GM19035 (cell line): ENCODE data around the gene JAK1.
A peak's percentile ranks its signal among the peaks of the same experiment; 100 is the strongest.
"Not testable (repeated sequence)": the region's sequence is repeated elsewhere in the genome, so short reads cannot be mapped to it uniquely, and the experiment has no call there.

Experiments
- ATAC-seq: cut with Tn5 transposase; IDR thresholded peaks from one replicate; pipeline ENCODE4 v1.9.1; 2021; ENCODE audit not compliant: unreplicated experiment

JAK1 gene

GRCh38 chr1:64844175-64844574 lies 122.2 kb downstream of the JAK1 start:
- no peak for ATAC-seq

DNA sequence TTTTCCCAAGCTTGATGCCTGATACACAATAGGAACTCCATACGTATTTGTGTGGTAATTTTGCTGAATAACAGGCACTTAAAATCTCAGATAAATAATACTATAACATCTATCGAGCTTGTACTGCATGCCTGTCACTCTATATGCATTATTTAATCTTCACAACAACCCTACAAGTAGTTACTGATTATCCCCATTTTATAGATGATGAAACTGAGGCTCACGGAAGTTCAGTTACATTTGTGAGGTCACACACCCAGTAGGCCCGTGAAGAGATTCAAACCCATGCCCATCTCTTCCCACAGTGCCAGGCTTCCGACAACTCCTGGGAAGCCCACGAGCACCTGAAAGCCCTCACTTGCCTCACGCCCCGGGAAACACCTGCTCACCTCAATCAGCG lies 122.7 kb downstream of the JAK1 start:
- no peak for ATAC-seq

GRCh38 chr1:64842224-64842623 lies 124.1 kb downstream of the JAK1 start:
- no peak for ATAC-seq

DNA sequence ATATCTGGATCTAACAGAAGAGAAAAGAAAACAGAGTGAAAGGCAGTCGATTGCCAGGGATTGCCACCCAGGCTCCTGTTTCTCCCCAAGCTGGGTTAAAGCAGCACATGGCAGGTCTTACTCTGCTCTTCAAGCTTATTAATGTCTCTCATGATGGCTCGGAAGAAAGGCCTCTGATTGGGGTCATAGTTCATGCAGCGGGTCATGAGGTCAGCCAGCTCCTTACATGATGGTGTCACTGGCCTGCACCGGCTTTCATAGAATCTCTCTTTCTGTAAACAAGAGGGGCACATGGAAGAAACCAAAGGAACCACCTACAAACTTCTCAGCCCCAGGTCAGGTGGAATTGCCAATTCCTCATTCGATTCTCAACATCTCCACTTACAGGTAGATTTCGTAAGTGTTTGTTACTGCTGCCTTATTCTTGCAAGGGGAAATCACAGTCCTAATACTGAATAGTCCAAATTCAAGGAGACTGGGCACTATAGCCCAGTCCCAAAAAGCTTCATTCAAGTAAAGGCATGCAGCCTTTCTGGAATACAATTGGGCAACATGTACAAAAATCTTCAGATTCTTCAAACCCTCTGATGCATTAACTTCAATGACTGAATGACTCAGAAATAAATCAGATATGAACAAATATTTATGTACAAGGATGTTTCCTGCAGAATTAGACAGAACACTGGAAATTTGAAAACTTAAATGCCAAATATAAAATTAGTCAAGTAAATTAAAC lies 124.9 kb downstream of the JAK1 start:
- ATAC-seq, result no peak

DNA sequence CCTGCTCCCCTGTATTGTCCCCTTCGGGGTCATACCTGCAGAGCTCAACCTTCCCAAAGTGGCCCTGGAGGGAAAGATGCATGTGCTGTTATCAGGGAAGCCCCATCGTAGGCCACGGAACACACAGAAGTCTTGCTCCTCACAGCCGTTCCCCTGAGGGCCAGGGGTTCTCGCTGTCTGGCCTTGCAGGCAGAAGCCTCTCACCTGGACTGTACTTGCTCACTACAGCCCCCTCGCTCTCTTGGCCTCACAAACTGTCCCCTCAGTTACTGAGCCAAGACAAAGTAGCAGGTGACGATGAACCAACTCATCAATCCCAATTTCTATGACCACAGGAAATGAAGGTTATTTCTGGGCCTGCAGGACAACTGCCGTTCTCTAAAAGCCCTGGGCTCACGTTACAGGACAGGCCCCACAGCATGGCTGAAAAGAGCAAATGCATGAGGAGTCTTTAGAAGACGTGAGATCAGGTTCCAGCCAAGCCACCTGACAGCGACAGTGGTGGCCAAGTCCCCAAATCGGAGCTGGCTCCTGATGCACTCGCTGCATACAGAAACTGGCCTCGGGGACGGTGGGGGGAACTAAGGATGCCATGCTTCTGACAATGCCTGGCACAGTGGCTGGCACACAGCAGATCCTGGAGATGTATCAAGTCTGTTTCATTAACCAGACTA lies 126.5 kb downstream of the JAK1 start:
- no peak for ATAC-seq

DNA sequence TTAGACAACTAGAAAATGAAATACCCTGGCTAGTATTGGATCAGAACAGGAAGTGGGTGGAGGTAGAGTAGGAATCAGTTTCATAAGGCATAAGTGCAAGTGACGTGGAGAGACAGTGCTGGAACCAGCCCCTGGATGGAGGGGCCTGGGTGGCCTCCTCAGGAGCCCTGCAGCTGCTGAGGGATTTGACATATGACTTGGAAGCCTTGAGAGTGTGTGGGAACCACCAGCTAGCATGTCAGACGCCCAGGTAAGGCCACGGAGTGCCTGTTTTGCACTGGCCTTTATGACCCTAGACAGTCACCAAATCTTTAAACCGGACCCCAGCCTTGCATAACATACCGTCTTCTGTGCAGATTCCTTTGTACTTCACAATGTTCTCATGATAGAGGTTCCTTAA lies 127.1 kb downstream of the JAK1 start:
- no peak for ATAC-seq

- ATAC-seq, result no peak
Measured at GRCh38 chr1:64838486-64838885, 127.9 kb downstream of the JAK1 start.

DNA sequence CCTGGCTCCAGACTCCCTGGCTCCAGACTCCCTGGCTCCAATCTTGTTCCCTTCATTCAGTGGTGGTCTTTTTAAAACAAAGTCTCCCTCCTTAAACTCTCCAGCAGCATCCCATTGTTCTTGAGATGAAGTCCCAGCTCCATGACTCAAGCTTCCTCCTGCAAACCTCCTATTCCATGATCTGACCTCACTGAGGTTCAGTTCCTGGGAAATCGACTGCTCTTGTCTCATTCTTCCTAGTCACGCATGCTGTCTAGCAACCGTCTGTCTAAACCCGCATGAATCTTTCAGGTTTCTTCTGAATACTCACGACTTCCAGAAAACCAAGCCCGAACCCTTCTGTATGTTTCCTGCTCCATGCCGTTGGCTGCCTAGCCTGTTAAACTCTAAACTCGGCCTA lies 129.5 kb downstream of the JAK1 start:
- no peak for ATAC-seq

DNA sequence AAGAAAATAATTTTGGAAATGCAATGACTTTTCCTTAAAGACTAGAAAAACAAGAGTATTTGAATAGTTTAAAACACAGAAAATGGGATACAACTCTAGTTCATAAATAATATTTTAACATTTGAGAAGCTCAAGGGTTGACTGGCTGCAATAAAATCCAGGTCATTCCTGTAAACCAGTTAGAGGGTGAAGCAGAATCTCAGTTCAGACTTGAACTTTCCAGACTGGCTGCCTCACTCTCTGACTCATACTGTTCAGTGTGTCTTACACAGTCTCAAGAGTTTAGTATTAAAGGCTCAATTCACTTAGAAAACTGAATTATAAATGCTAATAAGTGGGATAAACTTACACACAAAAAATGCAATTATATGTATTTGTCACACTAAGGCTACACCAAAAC lies 131.6 kb downstream of the JAK1 start:
- no peak for ATAC-seq

DNA sequence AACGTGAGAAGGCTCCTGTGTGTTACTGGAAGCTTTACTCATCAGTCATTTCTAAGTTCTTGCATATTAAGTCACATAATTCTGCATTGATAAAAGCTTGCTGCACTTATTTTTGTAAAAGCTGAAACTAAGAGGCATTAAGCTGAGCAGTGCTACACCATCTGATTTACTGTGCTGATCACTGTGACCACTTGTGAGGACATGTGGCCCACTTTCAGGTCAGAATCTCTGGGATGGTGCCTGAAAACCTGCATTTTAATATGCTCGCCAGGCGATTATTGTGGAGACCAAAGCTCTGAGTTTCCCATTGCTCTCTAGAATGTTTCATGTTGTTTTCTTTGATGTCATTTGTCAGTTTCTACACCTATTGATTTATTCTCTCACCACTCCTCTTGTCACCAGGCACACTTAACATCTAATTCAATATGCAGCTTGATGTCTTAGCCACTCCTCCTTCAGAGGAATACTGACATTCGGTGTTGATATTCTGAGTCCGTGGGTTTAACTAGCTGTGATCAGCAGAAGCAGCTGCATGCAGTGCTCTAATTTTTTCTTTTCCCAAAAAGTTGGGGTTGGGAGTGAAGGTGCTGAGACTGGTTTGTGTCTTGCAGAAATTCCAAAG lies 136.2 kb downstream of the JAK1 start:
- ATAC-seq, result no peak

GRCh38 chr1:64829411-64830029 lies 136.8 kb downstream of the JAK1 start:
- no peak for ATAC-seq

DNA sequence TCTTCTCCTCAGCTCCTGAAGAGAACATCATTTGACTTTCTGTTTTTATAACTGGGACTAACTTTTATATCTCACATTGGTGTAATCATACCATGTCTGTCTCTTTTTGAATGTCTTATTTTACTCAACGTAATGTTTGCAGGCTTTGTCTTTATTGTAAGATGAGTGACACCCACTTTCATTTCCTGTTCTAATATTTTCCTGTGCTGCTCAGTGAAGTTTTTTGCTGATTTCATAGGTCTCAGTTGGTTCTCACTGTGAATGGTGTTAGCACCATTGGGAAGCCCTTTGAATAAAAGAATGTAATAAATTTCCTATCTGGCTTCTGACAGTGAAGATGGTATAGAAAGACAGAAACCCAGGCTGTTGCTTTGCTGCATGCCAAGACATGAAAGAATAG lies 137.5 kb downstream of the JAK1 start:
- ATAC-seq, result no peak

DNA sequence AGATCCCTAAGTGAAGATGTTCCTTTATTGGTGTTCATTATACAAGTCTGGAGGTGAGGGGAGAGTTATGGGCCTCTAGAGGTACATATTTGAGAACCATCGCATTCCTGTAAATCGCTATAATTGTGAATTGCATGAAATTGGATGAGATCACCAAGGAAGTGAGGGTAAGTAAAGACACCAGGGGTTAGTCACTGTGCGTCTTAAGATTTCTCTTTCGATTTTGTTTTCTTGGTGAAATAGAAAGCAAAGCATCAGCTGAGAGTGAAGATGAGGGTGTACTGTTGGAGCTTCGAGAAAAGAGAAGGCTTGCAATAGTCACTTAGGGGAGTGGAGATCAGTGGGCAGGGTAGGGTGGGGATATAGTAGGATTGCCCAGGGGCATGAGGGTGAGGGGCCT lies 139.4 kb downstream of the JAK1 start:
- peak; percentile 75 for ATAC-seq

DNA sequence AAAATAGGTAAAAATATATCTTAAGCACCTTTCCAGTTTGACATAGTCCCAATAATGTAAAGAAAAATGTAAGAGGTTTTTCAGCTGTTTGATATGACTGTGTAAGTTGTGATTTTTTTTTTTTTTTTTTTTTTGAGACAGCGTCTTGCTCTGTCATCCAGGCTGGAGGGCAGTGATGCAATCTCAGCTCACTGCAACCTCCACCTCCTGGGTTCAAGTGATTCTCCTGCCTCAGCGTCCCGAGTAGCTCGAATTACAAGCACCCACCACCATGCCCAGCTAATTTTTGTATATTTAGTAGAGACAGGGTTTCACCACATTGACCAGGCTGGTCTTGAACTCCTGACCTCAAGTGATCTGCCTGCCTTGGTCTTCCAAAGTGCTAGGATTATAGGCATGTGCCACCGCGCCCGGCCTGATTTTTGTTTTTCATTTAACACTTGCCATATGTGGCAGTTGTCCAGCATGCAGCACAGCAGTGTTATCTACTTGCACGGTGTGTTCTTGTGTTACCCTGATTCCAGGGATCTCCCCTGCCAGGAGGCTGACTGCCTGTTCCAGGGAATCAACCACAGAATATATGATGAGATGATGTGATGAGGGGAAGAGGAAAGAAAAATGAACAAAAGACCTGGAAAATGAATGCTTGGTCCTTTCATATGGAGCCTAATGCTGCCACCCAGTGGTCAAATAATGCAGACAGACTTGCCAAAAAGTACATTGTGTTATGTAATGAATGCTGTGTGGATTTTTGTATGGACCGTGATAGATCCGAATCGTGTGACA lies 142.5 kb downstream of the JAK1 start:
- no peak for ATAC-seq

DNA sequence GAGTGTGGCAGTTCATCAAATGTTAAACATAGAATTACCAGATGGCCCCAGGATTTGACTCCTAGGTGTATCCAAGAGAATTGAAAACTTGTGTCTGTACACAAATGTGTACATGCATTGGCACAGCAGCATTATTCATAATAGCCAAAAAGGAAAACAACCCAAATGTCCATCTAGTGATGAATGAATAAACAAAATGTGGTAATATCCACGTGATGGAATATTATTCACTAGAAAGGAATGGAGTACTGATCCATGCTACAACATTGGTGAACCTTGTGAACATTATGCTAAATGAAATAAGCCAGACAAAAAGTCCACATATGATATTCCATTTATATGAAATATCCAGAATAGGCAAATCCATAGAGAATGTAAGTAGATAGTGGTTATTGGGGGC lies 143.7 kb downstream of the JAK1 start:
- no peak for ATAC-seq

DNA sequence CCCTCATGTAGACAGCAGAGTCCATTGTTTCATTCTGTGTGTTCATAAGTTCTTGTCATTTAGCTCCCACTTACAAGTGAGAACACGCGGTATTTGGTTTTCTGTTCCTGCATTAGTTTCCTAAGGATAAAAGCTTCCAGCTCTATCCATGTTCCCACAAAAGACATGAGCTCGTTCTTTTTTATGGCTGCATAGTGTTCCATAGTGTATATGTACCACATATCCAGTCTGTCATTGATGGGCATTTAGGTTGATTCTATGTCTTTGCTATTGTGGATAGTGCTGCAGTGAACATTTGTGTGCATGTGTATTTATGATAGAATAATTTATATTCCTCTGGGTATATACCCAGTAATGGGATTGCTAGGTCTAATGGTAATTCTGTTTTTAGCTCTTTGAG lies 145.8 kb downstream of the JAK1 start:
- ATAC-seq, result not testable (repeated sequence)

GRCh38 chr1:64817364-64817763 lies 149.0 kb downstream of the JAK1 start:
- not testable (repeated sequence) for ATAC-seq

DNA sequence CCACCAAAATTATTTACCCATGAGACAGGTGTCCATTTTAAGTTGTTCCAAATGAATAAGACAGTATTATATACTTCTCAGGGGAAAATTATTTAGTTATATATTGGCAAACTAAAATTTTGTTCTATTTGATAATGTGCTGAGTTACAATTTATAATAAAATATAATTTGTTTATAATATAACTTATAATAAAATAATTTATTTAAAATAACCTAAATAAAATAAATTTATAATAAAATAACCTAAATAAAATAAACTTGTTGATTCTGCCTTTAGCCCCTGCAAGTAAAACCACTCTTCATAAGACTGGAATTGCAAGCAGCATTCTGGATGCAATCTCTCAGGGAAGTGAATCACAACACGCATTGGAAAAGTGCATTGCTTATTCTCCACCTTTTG lies 151.9 kb downstream of the JAK1 start:
- ATAC-seq, result no peak

GRCh38 chr1:64811131-64811530 lies 155.2 kb downstream of the JAK1 start:
- ATAC-seq, result no peak

- ATAC-seq, result no peak
Measured at GRCh38 chr1:64810001-64810400, 156.3 kb downstream of the JAK1 start.

DNA sequence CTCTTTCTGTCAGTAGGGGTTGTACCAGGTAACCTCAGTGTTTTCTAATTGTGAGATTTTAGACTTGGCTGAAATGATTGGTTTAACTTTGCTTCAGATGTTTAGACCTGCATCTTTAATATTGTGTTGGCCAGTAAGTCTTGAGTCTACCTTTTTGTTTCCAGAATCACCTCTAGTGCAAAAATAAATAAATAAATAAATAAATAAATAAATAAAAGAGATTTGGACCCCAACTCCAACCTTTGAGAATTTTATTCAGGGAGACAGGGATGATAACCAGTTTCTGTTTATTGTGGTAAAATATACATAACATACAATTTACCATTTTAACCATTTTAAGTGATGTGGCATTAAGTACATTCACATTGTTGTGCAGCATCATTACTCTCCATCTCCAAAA lies 157.0 kb downstream of the JAK1 start:
- no peak for ATAC-seq
